AG09309 (cell line): ENCODE data around the gene PCBP3.

ENCODE experiments used
- DNase-seq: peaks from one replicate; pipeline ENCODE4 v3.0.0-alpha.2; 2010; ENCODE audit warnings: low read depth
- H3K4me3 ChIP-seq: 2 replicates; pipeline ENCODE4 v1.5.1; 2011; ENCODE audit warnings: mild to moderate bottlenecking, low read depth, low read length, moderate library complexity; ENCODE audit not compliant: control insufficient read depth
- TF ChIP-seq, protein P1 (sequence below): IDR thresholded peaks from 2 replicates; pipeline ENCODE4 v1.5.1; 2011; ENCODE audit warnings: mild to moderate bottlenecking, low read depth, low read length, inconsistent platforms; ENCODE audit not compliant: insufficient read depth, control insufficient read depth; ENCODE audit errors: missing control alignments

PCBP3 gene

DNA sequence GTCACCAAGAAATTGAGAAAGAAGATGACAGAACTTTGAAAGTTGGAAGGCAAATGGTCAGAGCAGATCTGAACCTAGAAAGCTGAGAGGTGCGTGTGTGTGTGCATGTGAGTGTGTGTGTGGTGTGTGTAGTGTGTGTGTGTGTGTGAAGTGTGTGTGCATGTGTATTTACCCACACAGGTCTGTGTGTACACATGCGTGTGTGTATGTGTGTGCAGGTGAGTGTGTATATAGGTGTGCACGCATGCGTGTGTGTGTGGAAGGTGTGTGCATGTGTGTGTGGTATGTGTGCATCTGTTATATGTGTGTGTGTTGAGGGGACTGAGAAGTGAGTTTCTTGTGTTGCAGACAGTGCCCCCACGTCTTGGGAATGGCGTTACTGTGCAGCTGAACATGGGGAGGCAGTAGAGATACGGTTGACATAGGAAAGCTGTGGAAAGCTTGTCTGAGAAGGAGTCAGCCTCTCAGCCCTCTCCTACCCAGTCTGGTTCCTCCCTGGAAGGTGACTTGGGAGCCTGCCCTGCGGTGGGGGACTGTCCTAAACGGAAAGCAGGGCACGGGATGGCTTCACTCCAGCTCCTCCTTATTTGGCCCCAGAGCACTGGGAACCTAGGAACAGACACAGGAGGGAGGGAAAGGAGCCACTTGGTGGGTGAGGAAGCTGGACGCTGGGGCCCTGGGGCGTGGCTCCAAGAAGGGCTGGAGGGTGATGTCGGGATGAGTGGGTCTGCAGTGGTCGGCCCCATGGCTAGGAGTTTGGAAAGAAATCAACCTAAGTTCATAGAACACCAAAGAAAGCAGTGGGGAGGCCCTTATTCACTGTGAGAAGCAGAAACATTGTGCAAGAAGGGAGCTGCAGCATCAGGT, 97.2 kb downstream of the PCBP3 start:
- H3K4me3 ChIP-seq, result no peak overlapping the region
- TF ChIP-seq, protein P1, sequence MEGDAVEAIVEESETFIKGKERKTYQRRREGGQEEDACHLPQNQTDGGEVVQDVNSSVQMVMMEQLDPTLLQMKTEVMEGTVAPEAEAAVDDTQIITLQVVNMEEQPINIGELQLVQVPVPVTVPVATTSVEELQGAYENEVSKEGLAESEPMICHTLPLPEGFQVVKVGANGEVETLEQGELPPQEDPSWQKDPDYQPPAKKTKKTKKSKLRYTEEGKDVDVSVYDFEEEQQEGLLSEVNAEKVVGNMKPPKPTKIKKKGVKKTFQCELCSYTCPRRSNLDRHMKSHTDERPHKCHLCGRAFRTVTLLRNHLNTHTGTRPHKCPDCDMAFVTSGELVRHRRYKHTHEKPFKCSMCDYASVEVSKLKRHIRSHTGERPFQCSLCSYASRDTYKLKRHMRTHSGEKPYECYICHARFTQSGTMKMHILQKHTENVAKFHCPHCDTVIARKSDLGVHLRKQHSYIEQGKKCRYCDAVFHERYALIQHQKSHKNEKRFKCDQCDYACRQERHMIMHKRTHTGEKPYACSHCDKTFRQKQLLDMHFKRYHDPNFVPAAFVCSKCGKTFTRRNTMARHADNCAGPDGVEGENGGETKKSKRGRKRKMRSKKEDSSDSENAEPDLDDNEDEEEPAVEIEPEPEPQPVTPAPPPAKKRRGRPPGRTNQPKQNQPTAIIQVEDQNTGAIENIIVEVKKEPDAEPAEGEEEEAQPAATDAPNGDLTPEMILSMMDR, result no peak
- no peak for DNase-seq

DNA sequence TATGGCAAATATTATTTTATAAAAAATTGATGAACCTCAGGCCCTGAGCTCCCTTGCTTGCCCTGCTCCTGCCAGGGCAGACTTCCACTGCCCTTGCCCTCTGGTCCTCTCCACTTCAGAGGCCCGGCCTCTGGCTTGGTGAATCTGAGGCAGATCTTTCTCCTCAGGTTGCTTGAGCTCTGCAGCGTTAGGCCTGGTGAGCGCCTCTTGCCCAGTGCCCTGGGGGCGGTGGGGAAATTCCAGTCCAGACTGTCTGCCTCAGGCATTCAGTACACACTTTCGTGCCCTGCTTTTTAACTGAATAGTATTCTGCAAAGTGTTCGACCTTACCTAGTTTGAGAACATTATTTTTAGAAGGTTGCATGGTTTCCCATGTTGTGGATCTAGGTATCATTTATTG, 98.2 kb downstream of the PCBP3 start:
- no peak overlapping the region for H3K4me3 ChIP-seq
- TF ChIP-seq, protein P1, result no peak
- DNase-seq, result no peak

DNA sequence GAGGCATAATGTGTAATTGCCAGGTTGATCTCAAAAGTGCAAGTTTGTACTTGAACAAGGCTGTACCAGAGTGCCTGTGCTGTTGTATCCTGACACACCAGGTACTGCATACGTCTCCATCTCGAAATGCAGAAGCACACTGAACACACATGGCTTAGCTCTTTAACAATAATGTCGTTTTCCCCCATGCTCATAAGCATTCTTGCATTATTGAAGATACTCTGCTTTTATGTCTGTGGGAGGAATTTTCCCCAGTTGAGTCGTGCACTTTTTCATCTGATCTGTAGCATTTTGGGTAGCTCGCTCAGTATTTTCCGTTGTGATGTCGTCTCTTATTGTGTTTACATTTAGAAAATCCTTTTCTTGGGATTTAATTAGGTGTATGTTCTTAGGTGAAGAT, 98.7 kb downstream of the PCBP3 start:
- DNase-seq, result no peak
- no peak overlapping the region for H3K4me3 ChIP-seq
- TF ChIP-seq, protein P1, result no peak

DNA sequence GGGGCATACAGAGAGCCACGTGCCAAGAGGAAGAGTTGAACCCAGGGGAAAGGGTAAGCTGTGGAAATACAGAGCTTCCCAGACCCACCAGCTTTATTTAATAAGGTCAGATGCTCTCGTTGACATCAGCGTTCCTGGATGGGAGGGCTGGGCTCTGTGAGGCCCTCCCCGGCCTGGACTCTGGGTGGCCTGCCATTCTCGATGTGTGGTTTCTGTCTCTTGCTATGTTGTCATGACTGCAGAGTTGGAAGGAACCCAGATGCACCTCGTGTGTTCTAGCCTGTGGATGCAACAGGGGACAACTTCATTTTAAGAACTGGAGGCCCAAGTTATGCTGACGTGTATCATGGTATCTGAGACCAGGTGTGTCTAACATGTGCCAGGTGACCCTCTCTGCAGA, 101.7 kb downstream of the PCBP3 start:
- H3K4me3 ChIP-seq, result no peak overlapping the region
- TF ChIP-seq, protein P1, result no peak
- no peak for DNase-seq

DNA sequence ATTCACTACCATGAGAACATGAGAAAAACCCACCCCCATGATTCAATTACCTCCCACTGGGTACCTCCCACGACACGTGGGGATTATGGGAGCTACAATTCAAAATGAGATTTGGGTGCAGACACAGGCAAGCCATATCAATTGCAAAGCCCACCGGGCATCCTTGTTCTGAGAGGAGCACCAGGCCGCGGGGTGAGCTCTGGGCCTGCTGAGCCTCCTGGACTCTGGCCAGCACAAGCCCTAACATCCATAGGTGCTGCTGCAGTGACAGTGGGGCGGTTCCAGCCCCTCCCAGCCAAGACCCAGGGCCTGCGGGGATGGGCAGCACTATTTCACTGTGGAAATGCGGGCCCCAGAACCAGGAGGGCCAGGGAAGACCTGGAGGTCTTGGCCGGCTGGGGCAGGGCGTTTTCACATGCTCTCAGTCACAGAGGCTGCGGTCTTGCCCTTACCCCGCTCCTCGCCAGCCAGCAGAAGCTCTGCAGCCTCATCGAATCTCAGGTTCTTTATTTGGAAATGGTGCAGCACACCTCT, 103.8 kb downstream of the PCBP3 start:
- H3K4me3 ChIP-seq, result no peak overlapping the region
- TF ChIP-seq, protein P1, result no peak
- no peak for DNase-seq

DNA sequence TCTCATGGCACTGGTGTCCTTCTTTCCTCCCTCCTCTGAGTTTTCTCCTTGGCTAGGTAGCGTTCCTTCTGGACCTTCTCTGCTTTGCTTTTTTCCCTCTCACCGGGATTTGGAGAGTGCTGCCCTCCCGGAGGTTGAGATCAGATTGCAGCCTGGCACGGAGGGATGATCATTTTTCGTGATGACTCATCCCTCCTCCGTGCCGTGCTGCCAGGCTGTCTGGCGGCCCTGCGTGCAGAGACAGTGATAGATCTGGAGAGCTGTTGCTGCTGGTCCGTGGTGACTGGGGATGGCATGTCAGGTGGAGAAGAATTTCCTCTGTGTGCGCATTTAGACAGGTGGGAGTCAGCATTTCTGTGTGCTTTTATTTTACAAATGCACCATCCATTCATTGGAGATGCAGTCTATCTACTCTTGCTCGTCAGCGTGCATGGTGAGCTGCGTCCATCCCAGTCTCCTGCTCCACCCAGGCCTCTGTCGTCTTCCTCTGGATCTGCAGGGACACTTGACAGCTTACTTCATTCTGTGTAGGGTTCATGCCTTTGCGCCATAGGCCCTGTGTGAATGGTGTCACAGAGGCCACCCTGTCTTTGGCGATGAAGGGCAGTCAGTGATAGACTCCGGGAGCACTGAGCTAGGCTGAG, 104.4 kb downstream of the PCBP3 start:
- TF ChIP-seq, protein P1, result no peak
- no peak overlapping the region for H3K4me3 ChIP-seq
- peak; percentile 16 for DNase-seq
